ENCODE measurements around the gene CASP4.

DNA sequence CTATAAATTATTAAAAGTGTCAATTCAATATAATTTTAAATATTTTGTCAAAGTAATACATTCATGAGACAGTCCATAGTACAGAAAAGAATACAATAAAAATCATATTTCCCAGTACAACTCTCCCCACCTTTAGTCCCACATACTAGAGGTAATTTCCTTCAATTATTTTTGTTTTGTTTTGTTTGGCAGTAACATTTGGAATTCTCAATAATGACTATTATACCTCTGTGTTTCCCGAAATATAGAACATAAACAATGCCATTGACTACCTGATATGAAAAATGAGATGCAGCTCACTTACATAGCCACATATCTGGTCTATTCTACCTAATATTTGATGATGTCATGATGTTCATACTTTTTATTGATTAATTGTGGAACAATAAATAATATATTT lies 24.4 kb upstream of the CASP4 start:
- TF ChIP-seq, protein P1, sequence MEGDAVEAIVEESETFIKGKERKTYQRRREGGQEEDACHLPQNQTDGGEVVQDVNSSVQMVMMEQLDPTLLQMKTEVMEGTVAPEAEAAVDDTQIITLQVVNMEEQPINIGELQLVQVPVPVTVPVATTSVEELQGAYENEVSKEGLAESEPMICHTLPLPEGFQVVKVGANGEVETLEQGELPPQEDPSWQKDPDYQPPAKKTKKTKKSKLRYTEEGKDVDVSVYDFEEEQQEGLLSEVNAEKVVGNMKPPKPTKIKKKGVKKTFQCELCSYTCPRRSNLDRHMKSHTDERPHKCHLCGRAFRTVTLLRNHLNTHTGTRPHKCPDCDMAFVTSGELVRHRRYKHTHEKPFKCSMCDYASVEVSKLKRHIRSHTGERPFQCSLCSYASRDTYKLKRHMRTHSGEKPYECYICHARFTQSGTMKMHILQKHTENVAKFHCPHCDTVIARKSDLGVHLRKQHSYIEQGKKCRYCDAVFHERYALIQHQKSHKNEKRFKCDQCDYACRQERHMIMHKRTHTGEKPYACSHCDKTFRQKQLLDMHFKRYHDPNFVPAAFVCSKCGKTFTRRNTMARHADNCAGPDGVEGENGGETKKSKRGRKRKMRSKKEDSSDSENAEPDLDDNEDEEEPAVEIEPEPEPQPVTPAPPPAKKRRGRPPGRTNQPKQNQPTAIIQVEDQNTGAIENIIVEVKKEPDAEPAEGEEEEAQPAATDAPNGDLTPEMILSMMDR (IDR thresholded peaks at IDR 0.05; ENCODE audit: low read depth, low read length, missing input control) = no peak
- TF ChIP-seq, protein P2, sequence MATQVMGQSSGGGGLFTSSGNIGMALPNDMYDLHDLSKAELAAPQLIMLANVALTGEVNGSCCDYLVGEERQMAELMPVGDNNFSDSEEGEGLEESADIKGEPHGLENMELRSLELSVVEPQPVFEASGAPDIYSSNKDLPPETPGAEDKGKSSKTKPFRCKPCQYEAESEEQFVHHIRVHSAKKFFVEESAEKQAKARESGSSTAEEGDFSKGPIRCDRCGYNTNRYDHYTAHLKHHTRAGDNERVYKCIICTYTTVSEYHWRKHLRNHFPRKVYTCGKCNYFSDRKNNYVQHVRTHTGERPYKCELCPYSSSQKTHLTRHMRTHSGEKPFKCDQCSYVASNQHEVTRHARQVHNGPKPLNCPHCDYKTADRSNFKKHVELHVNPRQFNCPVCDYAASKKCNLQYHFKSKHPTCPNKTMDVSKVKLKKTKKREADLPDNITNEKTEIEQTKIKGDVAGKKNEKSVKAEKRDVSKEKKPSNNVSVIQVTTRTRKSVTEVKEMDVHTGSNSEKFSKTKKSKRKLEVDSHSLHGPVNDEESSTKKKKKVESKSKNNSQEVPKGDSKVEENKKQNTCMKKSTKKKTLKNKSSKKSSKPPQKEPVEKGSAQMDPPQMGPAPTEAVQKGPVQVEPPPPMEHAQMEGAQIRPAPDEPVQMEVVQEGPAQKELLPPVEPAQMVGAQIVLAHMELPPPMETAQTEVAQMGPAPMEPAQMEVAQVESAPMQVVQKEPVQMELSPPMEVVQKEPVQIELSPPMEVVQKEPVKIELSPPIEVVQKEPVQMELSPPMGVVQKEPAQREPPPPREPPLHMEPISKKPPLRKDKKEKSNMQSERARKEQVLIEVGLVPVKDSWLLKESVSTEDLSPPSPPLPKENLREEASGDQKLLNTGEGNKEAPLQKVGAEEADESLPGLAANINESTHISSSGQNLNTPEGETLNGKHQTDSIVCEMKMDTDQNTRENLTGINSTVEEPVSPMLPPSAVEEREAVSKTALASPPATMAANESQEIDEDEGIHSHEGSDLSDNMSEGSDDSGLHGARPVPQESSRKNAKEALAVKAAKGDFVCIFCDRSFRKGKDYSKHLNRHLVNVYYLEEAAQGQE (IDR thresholded peaks at IDR 0.05) = no peak
- TF ChIP-seq, protein P3, sequence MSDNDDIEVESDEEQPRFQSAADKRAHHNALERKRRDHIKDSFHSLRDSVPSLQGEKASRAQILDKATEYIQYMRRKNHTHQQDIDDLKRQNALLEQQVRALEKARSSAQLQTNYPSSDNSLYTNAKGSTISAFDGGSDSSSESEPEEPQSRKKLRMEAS (IDR thresholded peaks at IDR 0.05) = no peak
- TF ChIP-seq, protein P4, sequence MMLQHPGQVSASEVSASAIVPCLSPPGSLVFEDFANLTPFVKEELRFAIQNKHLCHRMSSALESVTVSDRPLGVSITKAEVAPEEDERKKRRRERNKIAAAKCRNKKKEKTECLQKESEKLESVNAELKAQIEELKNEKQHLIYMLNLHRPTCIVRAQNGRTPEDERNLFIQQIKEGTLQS (IDR thresholded peaks at IDR 0.05) = no peak
- TF ChIP-seq SP1 (IDR thresholded peaks at IDR 0.05) (no peak), JUND (IDR thresholded peaks at IDR 0.05) (no peak), RAD21 (IDR thresholded peaks at IDR 0.05) (no peak), YY1 (IDR thresholded peaks at IDR 0.05) (no peak), RXRA (IDR thresholded peaks at IDR 0.05) (no peak), GABPA (IDR thresholded peaks at IDR 0.05 in 1 of 2, conservative IDR thresholded peaks at IDR 0.05 in 1 of 2) (no peak), TAF1 (conservative IDR thresholded peaks at IDR 0.05) (no peak)
- TF ChIP-seq, protein P5, sequence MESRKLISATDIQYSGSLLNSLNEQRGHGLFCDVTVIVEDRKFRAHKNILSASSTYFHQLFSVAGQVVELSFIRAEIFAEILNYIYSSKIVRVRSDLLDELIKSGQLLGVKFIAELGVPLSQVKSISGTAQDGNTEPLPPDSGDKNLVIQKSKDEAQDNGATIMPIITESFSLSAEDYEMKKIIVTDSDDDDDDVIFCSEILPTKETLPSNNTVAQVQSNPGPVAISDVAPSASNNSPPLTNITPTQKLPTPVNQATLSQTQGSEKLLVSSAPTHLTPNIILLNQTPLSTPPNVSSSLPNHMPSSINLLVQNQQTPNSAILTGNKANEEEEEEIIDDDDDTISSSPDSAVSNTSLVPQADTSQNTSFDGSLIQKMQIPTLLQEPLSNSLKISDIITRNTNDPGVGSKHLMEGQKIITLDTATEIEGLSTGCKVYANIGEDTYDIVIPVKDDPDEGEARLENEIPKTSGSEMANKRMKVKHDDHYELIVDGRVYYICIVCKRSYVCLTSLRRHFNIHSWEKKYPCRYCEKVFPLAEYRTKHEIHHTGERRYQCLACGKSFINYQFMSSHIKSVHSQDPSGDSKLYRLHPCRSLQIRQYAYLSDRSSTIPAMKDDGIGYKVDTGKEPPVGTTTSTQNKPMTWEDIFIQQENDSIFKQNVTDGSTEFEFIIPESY (IDR thresholded peaks at IDR 0.05) = no peak
